ENCODE data around the gene RPS6KC1. TPM values are rescaled to one million over a fixed set of nuclear protein-coding genes. Genes with fewer than 3 reads are reported as not detected.

The RPS6KC1 gene
- total and polyA plus RNA-seq, 9 of the 15 experiments (the other 6 are each of a cell fraction or from before 2014, with no cell fraction given): 4.3 to 34.6 (median 20.9) TPM

DNA sequence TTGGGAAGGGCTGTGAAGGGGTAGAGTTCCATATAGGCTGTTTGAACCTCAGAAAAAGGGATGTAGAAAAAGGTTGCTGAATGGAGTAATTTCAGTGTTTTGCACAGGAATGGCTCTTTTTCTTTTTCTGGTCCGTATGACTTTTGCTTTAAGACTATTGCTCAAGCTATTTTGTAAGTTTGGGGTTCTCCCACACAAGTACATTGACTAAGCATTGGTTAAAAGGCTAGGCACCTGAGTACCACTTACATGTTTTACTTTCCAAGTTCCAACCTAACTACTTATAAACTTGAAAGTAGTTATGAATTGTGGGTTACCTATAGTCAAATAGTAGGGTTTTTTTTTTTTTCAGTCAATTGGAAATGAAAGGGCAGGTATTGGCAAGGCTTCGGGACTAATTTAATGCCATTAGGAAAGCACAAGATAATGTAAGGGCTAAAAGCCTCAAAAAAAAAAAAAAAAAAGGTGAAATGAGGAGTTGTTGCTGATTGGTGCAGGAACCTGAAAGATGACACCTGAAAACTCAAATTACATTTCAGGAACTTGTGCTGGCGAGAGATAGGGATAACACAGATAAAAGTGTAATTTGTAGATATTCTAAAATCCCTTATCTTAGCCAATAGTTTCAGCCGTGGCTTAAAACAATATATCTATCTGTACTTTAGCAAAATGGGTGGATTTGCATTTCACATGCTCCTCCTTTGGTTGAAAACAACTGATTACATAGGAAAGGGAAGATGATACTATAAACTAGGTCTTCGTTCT, 209.5 kb downstream of the RPS6KC1 start (continued):
- no peak for TF ChIP-seq NR0B1 (IDR thresholded peaks at IDR 0.05; ENCODE audit: partially characterized antibody)
- TF ChIP-seq RFX5 (IDR thresholded peaks at IDR 0.05; ENCODE audit: low read depth, low read length): no peak
- TF ChIP-seq, protein P1, sequence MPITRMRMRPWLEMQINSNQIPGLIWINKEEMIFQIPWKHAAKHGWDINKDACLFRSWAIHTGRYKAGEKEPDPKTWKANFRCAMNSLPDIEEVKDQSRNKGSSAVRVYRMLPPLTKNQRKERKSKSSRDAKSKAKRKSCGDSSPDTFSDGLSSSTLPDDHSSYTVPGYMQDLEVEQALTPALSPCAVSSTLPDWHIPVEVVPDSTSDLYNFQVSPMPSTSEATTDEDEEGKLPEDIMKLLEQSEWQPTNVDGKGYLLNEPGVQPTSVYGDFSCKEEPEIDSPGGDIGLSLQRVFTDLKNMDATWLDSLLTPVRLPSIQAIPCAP (CRISPR knock-in tag; IDR thresholded peaks at IDR 0.05; ENCODE audit: borderline replicate concordance): no peak
- TF ChIP-seq ADNP (tag; IDR thresholded peaks at IDR 0.05): peak; percentile 83
- TF ChIP-seq ZNF766 (CRISPR knock-in tag; conservative IDR thresholded peaks at IDR 0.05): no peak
- TF ChIP-seq RBFOX2 (IDR thresholded peaks at IDR 0.05; ENCODE audit: low read depth, low read length): no peak
- TF ChIP-seq, protein P2, sequence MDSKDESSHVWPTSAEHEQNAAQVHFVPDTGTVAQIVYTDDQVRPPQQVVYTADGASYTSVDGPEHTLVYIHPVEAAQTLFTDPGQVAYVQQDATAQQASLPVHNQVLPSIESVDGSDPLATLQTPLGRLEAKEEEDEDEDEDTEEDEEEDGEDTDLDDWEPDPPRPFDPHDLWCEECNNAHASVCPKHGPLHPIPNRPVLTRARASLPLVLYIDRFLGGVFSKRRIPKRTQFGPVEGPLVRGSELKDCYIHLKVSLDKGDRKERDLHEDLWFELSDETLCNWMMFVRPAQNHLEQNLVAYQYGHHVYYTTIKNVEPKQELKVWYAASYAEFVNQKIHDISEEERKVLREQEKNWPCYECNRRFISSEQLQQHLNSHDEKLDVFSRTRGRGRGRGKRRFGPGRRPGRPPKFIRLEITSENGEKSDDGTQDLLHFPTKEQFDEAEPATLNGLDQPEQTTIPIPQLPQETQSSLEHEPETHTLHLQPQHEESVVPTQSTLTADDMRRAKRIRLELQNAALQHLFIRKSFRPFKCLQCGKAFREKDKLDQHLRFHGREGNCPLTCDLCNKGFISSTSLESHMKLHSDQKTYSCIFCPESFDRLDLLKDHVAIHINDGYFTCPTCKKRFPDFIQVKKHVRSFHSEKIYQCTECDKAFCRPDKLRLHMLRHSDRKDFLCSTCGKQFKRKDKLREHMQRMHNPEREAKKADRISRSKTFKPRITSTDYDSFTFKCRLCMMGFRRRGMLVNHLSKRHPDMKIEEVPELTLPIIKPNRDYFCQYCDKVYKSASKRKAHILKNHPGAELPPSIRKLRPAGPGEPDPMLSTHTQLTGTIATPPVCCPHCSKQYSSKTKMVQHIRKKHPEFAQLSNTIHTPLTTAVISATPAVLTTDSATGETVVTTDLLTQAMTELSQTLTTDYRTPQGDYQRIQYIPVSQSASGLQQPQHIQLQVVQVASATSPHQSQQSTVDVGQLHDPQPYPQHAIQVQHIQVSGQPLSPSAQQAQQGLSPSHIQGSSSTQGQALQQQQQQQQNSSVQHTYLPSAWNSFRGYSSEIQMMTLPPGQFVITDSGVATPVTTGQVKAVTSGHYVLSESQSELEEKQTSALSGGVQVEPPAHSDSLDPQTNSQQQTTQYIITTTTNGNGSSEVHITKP (IDR thresholded peaks at IDR 0.05; ENCODE audit: partially characterized antibody): no peak
- TF ChIP-seq, protein P3, sequence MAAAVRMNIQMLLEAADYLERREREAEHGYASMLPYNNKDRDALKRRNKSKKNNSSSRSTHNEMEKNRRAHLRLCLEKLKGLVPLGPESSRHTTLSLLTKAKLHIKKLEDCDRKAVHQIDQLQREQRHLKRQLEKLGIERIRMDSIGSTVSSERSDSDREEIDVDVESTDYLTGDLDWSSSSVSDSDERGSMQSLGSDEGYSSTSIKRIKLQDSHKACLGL (CRISPR knock-in tag; IDR thresholded peaks at IDR 0.05; ENCODE audit: borderline replicate concordance, poor library complexity, severe bottlenecking): no peak
- TF ChIP-seq ZBTB11 (CRISPR knock-in tag; IDR thresholded peaks at IDR 0.05): no peak
- peak; percentile 64 for TF ChIP-seq SMARCB1 (IDR thresholded peaks at IDR 0.05; ENCODE audit: insufficient read length, low read depth)
- peak; percentile 53 for TF ChIP-seq CBFA2T2 (conservative IDR thresholded peaks at IDR 0.05)
- TF ChIP-seq MAFG (tag; conservative IDR thresholded peaks at IDR 0.05): no peak
- peak; percentile 49; the same call in 1 of the 2 replicates for TF ChIP-seq SMARCC2 (IDR thresholded peaks at IDR 0.05; ENCODE audit: low read depth)
- no peak for TF ChIP-seq RBM14 (IDR thresholded peaks at IDR 0.05; ENCODE audit: borderline replicate concordance, insufficient read depth, low read depth, low read length)
- no peak for TF ChIP-seq HDAC8 (tag; IDR thresholded peaks at IDR 0.05)
- TF ChIP-seq ZC3H8 (IDR thresholded peaks at IDR 0.05): no peak

Data from K562 (cell line).